HL-60 (cell line): ENCODE results near the gene LCA5L.
"Not testable (repeated sequence)": the region's sequence is repeated elsewhere in the genome, so short reads cannot be mapped to it uniquely, and the experiment has no call there.

Experiments
- DNase-seq, 2 experiments: peaks; one replicate each; pipeline ENCODE4 v3.0.0-alpha.2; 2010 to 2020; ENCODE audit warnings: low read depth in 1 of 2, low spot score in 1 of 2
- H3K27ac ChIP-seq: fragments of 250-450 bp; sonication (Bioruptor Pico); replicated peaks from 2 replicates; pipeline ENCODE4 v1.5.1; 2020; ENCODE audit warnings: mild to moderate bottlenecking, moderate library complexity
- H3K27me3 ChIP-seq: fragments of 250-450 bp; sonication (Bioruptor Pico); 2 replicates; pipeline ENCODE4 v1.5.1; 2021; ENCODE audit warnings: mild to moderate bottlenecking, moderate library complexity; ENCODE audit not compliant: insufficient read depth, poor library complexity, severe bottlenecking
- H3K4me3 ChIP-seq: replicated peaks from 2 replicates; pipeline ENCODE4 v1.5.1; 2011; ENCODE audit warnings: mild to moderate bottlenecking, control low read depth, low read length; ENCODE audit not compliant: insufficient read depth
- CTCF ChIP-seq: IDR thresholded peaks from one replicate; pipeline ENCODE4 v1.5.1; 2011; ENCODE audit warnings: low read length, control low read depth, inconsistent platforms; ENCODE audit not compliant: insufficient read depth
- GABPA ChIP-seq: IDR thresholded peaks from 2 replicates; pipeline ENCODE4 v1.6.1; 2012; ENCODE audit warnings: low read depth
- POLR2AphosphoS5 ChIP-seq: IDR thresholded peaks from 2 replicates; pipeline ENCODE4 v1.6.1; 2012; ENCODE audit warnings: low read depth
- REST ChIP-seq: IDR thresholded peaks from 2 replicates; pipeline ENCODE4 v1.6.1; 2012; ENCODE audit warnings: low read depth; ENCODE audit not compliant: insufficient replicate concordance
- SPI1 ChIP-seq: IDR thresholded peaks from 2 replicates; pipeline ENCODE4 v1.6.1; 2012; ENCODE audit warnings: low read depth, mild to moderate bottlenecking, borderline replicate concordance

The LCA5L gene

GRCh38 chr21:39386194-39386593, 59.4 kb downstream of the LCA5L start:
- TF ChIP-seq CTCF (no peak), REST (no peak), GABPA (no peak), POLR2AphosphoS5 (no peak), SPI1 (no peak)
- no peaks in the 10 kb centered on the region for H3K27me3 ChIP-seq
- no peak overlapping the region for H3K27ac ChIP-seq
- H3K4me3 ChIP-seq = no peak overlapping the region
- DNase-seq = no peak

GRCh38 chr21:39385299-39386145, 60.1 kb downstream of the LCA5L start:
- no peaks in the 10 kb centered on the region for H3K27me3 ChIP-seq
- no peak overlapping the region for H3K27ac ChIP-seq
- TF ChIP-seq SPI1 = no peak
- no peak for TF ChIP-seq CTCF
- no peak for TF ChIP-seq POLR2AphosphoS5
- no peak for TF ChIP-seq REST
- no peak for TF ChIP-seq GABPA
- H3K4me3 ChIP-seq = no peak overlapping the region
- no peak for DNase-seq

- no peak overlapping the region for H3K4me3 ChIP-seq
- TF ChIP-seq SPI1 = no peak
- no peak for TF ChIP-seq CTCF
- no peak for TF ChIP-seq GABPA
- TF ChIP-seq REST = no peak
- no peak for TF ChIP-seq POLR2AphosphoS5
- H3K27me3 ChIP-seq = no peaks in the 10 kb centered on the region
- no peak overlapping the region for H3K27ac ChIP-seq
- no peak for DNase-seq
Measured at GRCh38 chr21:39384674-39385298, 60.8 kb downstream of the LCA5L start.

- not testable (repeated sequence) for H3K27ac ChIP-seq, H3K4me3 ChIP-seq, DNase-seq, H3K27me3 ChIP-seq
Measured at GRCh38 chr21:39382096-39382495, 63.5 kb downstream of the LCA5L start.
